Kidney glomerular epithelial cell (primary cell): ENCODE measurements around the gene ZNF287.
"Not testable (repeated sequence)": the region's sequence is repeated elsewhere in the genome, so short reads cannot be mapped to it uniquely, and the experiment has no call there.

Experiments used
- DNase-seq: peaks from one replicate; lab custom pipeline; 2025; lab: John Stamatoyannopoulos, UW

The ZNF287 gene

GRCh38 chr17:16568541-16569357 is at the start of gene ZNF287:
TSS of gene ZNF287 (minus strand) at chr17:16569204. CDS start at chr17:16567731, 1,473 bp downstream.
- peak; percentile 67 for DNase-seq

- DNase-seq = no peak
Measured at GRCh38 chr17:16617481-16618060, 48.6 kb upstream of the ZNF287 start.

- DNase-seq = no peak
Measured at GRCh38 chr17:16599537-16599936, 30.5 kb upstream of the ZNF287 start.

- no peak for DNase-seq
Measured at GRCh38 chr17:16593356-16594102, 24.5 kb upstream of the ZNF287 start.

GRCh38 chr17:16589097-16589969 is 20.3 kb upstream of the ZNF287 start:
- peak; percentile 82 for DNase-seq

- no peak for DNase-seq
Measured at GRCh38 chr17:16585796-16586195, 16.8 kb upstream of the ZNF287 start.

- peak; percentile 67 for DNase-seq
Measured at GRCh38 chr17:16584273-16584995, 15.4 kb upstream of the ZNF287 start.

GRCh38 chr17:16583781-16584180 is 14.8 kb upstream of the ZNF287 start:
- no peak for DNase-seq

- no peak for DNase-seq
Measured at GRCh38 chr17:16573466-16573865, 4.5 kb upstream of the ZNF287 start.

- no peak for DNase-seq
Measured at GRCh38 chr17:16569358-16569712, 331 bp upstream of the ZNF287 start.

- no peak for DNase-seq
Measured at GRCh38 chr17:16552637-16553045, 16.4 kb downstream of the ZNF287 start.

- no peak for DNase-seq
Measured at GRCh38 chr17:16551878-16552636, 16.9 kb downstream of the ZNF287 start.

GRCh38 chr17:16537130-16537458 is 31.9 kb downstream of the ZNF287 start:
- no peak for DNase-seq

GRCh38 chr17:16534236-16534635 is 34.8 kb downstream of the ZNF287 start:
- DNase-seq = no peak

- no peak for DNase-seq
Measured at GRCh38 chr17:16529906-16530305, 39.1 kb downstream of the ZNF287 start.

- no peak for DNase-seq
Measured at GRCh38 chr17:16527298-16527697, 41.7 kb downstream of the ZNF287 start.

GRCh38 chr17:16525556-16525955 is 43.4 kb downstream of the ZNF287 start:
- DNase-seq = not testable (repeated sequence)

- peak; percentile 86 for DNase-seq
Measured at GRCh38 chr17:16521070-16521727, 47.8 kb downstream of the ZNF287 start.

- no peak for DNase-seq
Measured at GRCh38 chr17:16519021-16519420, 50.0 kb downstream of the ZNF287 start.

- DNase-seq = no peak
Measured at GRCh38 chr17:16517477-16517876, 51.5 kb downstream of the ZNF287 start.
